Muscle of leg (tissue), 16 donors: ENCODE measurements around the gene CLDN4. TPM values are rescaled to one million over a fixed set of nuclear protein-coding genes. Genes with fewer than 3 reads are reported as not detected.
"Not testable (repeated sequence)": the region's sequence is repeated elsewhere in the genome, so short reads cannot be mapped to it uniquely, and the experiment has no call there.

ENCODE experiments used
- DNase-seq: peaks from one replicate; pipeline ENCODE4 v3.0.0; 2013
- H3K27ac ChIP-seq: one replicate; pipeline ENCODE4 v1.5.1; 2013; ENCODE audit warnings: mild to moderate bottlenecking, low read length, control low read depth
- H3K27me3 ChIP-seq: one replicate; pipeline ENCODE4 v1.6.1; 2013; ENCODE audit warnings: low read length; ENCODE audit not compliant: control insufficient read depth, insufficient read depth
- H3K36me3 ChIP-seq: one replicate; pipeline ENCODE4 v1.6.1; 2013; ENCODE audit warnings: low read length; ENCODE audit not compliant: control insufficient read depth, insufficient read depth
- H3K4me1 ChIP-seq: one replicate; pipeline ENCODE4 v1.6.1; 2013; ENCODE audit warnings: low read length; ENCODE audit not compliant: control insufficient read depth, insufficient read depth
- H3K4me3 ChIP-seq: one replicate; pipeline ENCODE4 v1.5.1; 2013; ENCODE audit warnings: low read length, control low read depth
- H3K9me3 ChIP-seq: replicated peaks from 2 replicates; pipeline ENCODE4 v1.6.1; 2013; ENCODE audit warnings: low read depth, low read length; ENCODE audit not compliant: control insufficient read depth
- WGBS: methylation state at CpG from one replicate; pipeline ENCODE4 v1.1.5; 2013; ENCODE audit warnings: missing lambda C conversion rate; ENCODE audit not compliant: insufficient coverage; 5-methylcytosine and 5-hydroxymethylcytosine counted together
- long read RNA-seq, 11 donors: transcript quantifications; one replicate each; lab custom pipeline, GENCODE V29; 2026
- polyA plus RNA-seq, 8 donors: library from polyadenylated mRNA; unstranded; fragments of 120-200 nt; gene quantifications; one replicate each; pipeline versions ENCODE4 v1.2.1 to v1.2.3, GENCODE V29; 2013; ENCODE audit warnings: inconsistent platforms in 1 of 8, low replicate concordance in 1 of 8; ENCODE audit not compliant: insufficient read length in 8 of 8, insufficient read depth in 1 of 8
- total RNA-seq: library from RNA; stranded (reverse); fragments of 120-200 nt; gene quantifications from one replicate; pipeline ENCODE4 v1.2.4, GENCODE V29; 2013

The CLDN4 gene, protein sequence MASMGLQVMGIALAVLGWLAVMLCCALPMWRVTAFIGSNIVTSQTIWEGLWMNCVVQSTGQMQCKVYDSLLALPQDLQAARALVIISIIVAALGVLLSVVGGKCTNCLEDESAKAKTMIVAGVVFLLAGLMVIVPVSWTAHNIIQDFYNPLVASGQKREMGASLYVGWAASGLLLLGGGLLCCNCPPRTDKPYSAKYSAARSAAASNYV
- total RNA-seq (0.27 TPM), polyA plus RNA-seq (10 to 100 TPM in 1 of 8 donors, 1 to 10 TPM in 3, under 1 TPM in 4; 0.31 to 10.9 (median 0.94) TPM)
- long read RNA-seq, donor 1, partial matches to known transcripts, result 0 of 1 reads
- long read RNA-seq, donor 1, other reads (novel, unspliced or antisense), result 0 of 1 reads
- long read RNA-seq, donor 2, partial matches to known transcripts, result 0 of 4 reads
- long read RNA-seq, donor 2, other reads (novel, unspliced or antisense), result 0 of 4 reads
- long read RNA-seq, donor 3, partial matches to known transcripts, result 0 of 2 reads
- long read RNA-seq, donor 3, other reads (novel, unspliced or antisense), result 0 of 2 reads
- long read RNA-seq, donor 4, partial matches to known transcripts, result 0 of 2 reads
- long read RNA-seq, donor 4, other reads (novel, unspliced or antisense), result 0 of 2 reads
- long read RNA-seq, donor 5, result 0 reads
- long read RNA-seq, donor 6, result 0 reads
- long read RNA-seq, donor 7, partial matches to known transcripts, result 0 of 1 reads
- long read RNA-seq, donor 7, other reads (novel, unspliced or antisense), result 0 of 1 reads
- long read RNA-seq, donor 8, partial matches to known transcripts, result 0 of 1 reads
- long read RNA-seq, donor 8, other reads (novel, unspliced or antisense), result 0 of 1 reads
- long read RNA-seq, donor 9, partial matches to known transcripts, result 0 of 3 reads
- long read RNA-seq, donor 9, other reads (novel, unspliced or antisense), result 0 of 3 reads
- long read RNA-seq, donor 10, partial matches to known transcripts, result 0 of 1 reads
- long read RNA-seq, donor 10, other reads (novel, unspliced or antisense), result 0 of 1 reads
- long read RNA-seq, donor 11, partial matches to known transcripts, result 0 of 1 reads
- long read RNA-seq, donor 11, other reads (novel, unspliced or antisense), result 0 of 1 reads

GRCh38 chr7:73830681-73831583 is at the start of gene CLDN4:
Gene CLDN4 (plus strand): TSS chr7:73830996. CDS start chr7:73831202, 206 bp downstream.
- Histone ChIP-seq H3K9me3 (no peaks in the 10 kb centered on the region), H3K4me1 (peaks cover 37% of the 10 kb centered on the region), H3K36me3 (no peaks in the 10 kb centered on the region), H3K27ac (no peak within 1 kb of the TSS), H3K27me3 (peaks cover 45% of the 10 kb centered on the region), H3K4me3 (no peak within 1 kb of the TSS)
- WGBS, result 59% methylated on average over 35 of the region's 42 CpGs
- DNase-seq, result no peak

DNA sequence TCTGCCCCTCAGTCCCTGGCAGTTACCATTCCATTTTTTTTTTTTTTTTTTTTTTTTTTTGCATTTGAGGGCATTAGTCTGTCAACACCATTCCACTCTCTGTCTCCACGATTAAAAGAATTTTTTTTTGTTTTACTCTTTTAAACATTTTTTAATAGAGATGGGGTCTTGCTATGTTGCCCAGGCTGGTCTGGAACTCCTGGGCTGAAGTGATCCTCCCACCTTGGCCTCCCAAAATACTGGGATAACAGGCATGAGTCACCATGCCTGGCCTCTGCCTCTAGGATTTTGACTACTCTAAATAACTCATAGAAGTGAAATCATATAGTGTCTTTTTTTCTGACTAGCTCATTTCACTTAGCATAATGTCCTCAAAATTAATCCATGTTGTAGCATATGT is 44.2 kb upstream of the CLDN4 start:
- no peaks in the 10 kb centered on the region for H3K4me1 ChIP-seq
- no peaks in the 10 kb centered on the region for H3K36me3 ChIP-seq
- DNase-seq, result no peak
- H3K9me3 ChIP-seq, result no peaks in the 10 kb centered on the region
- H3K27ac ChIP-seq, result no peak overlapping the region
- H3K27me3 ChIP-seq, result peaks cover 2% of the 10 kb centered on the region
- no CpG with 5 or more reads among the region's 1 CpG for WGBS
- no peak overlapping the region for H3K4me3 ChIP-seq

DNA sequence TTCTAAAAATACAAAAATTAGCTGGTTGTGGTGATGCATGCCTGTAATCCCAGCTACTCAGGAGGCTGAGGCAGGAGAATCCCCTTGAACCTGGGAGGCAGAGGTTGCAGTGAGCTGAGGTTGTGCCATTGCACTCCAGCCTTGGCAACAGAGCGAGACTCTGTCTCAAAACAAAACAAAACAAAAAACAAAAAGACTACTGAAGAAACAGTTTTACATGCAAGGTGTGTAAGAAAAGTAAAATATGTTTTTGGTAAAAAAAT is 43.1 kb upstream of the CLDN4 start:
- H3K27me3 ChIP-seq, H3K4me3 ChIP-seq: not testable (repeated sequence)
- no CpG with 5 or more reads among the region's 1 CpG for WGBS

GRCh38 chr7:73789051-73789450 is 41.7 kb upstream of the CLDN4 start:
- WGBS, result no CpG with 5 or more reads among the region's 4 CpGs
- Histone ChIP-seq H3K4me3 (no peak overlapping the region), H3K4me1 (no peaks in the 10 kb centered on the region), H3K36me3 (no peaks in the 10 kb centered on the region), H3K9me3 (no peaks in the 10 kb centered on the region), H3K27ac (no peak overlapping the region), H3K27me3 (peaks cover 5% of the 10 kb centered on the region)
- DNase-seq, result no peak

More for the DNA sequence above, 43.1 kb upstream of the CLDN4 start:
- H3K9me3 ChIP-seq, H3K4me1 ChIP-seq, DNase-seq, H3K27ac ChIP-seq, H3K36me3 ChIP-seq: not testable (repeated sequence)

DNA sequence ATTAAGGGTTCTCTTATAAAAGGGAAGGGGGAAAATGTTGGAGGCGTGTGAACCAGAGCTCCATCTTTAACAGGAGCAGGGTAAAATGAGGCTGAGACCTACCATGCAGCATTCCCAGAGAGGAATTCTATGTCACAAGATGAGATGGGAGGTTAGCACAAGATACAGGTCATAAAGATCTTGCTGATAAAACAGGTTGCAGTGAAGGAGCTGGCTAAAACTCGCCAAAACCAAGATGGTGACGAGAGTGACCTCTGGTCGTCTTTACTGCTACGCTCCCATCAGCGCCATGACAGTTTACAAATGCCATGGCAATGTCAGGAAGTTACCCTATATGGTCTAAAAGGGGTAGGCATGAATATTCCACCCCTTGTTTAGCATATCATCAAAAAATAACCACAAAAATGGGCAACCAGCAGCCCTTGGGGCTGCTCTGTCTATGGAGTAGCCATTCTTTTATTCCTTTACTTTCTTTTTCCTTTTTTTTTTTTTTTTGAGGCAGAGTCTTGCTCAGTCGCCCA is 39.6 kb upstream of the CLDN4 start:
- not testable (repeated sequence) for H3K27ac ChIP-seq, H3K27me3 ChIP-seq, H3K4me1 ChIP-seq, H3K36me3 ChIP-seq, DNase-seq, H3K4me3 ChIP-seq, H3K9me3 ChIP-seq
- WGBS, result 89% methylated on average over 3 of the region's 7 CpGs

- not testable (repeated sequence) for H3K27ac ChIP-seq, DNase-seq, H3K36me3 ChIP-seq, H3K9me3 ChIP-seq, H3K4me3 ChIP-seq, H3K27me3 ChIP-seq, H3K4me1 ChIP-seq
Observed at GRCh38 chr7:73795188-73795587, 35.6 kb upstream of the CLDN4 start.

DNA sequence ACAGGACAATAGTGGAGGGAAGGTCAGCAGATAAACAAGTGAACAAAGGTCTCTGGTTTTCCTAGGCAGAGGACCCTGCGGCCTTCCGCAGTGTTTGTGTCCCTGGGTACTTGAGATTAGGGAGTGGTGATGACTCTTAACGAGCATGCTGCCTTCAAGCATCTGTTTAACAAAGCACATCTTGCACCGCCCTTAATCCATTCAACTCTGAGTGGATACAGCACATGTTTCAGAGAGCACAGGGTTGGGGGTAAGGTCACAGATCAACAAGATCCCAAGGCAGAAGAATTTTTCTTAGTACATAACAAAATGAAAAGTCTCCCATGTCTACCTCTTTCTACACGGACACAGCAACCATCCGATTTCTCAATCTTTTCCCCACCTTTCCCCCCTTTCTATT is 34.1 kb upstream of the CLDN4 start:
- no CpG with 5 or more reads among the region's 6 CpGs for WGBS
- H3K27me3 ChIP-seq, H3K4me1 ChIP-seq, H3K27ac ChIP-seq, H3K9me3 ChIP-seq, H3K36me3 ChIP-seq, DNase-seq, H3K4me3 ChIP-seq: not testable (repeated sequence)

DNA sequence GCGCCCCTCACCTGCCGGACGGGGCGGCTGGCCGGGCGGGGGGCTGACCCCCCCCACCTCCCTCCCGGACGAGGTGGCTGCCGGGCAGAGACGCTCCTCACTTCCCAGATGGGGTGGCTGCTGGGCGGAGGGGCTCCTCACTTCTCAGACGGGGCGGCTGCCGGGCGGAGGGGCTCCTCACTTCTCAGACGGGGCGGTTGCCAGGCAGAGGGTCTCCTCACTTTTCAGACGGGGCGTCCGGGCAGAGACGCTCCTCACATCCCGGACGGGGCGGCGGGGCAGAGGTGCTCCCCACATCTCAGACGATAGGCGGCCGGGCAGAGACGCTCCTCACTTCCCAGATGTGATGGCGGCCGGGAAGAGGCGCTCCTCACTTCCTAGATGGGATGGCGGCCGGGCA is 33.6 kb upstream of the CLDN4 start:
- H3K9me3 ChIP-seq, DNase-seq, H3K27me3 ChIP-seq, H3K27ac ChIP-seq, H3K36me3 ChIP-seq, H3K4me3 ChIP-seq, H3K4me1 ChIP-seq: not testable (repeated sequence)
- no CpG with 5 or more reads among the region's 34 CpGs for WGBS

GRCh38 chr7:73799282-73800141 is 31.3 kb upstream of the CLDN4 start:
- DNase-seq, result no peak
- Histone ChIP-seq H3K4me1 (no peaks in the 10 kb centered on the region), H3K27ac (no peak overlapping the region), H3K27me3 (peaks cover 3% of the 10 kb centered on the region), H3K4me3 (no peak overlapping the region), H3K36me3 (no peaks in the 10 kb centered on the region), H3K9me3 (no peaks in the 10 kb centered on the region)
- 60% methylated on average over 6 of the region's 10 CpGs for WGBS
